HepG2 (cell line): Measurements from ENCODE around the gene LSM8.

Experiments used
- ATF6 ChIP-seq: sonication (generic); formaldehyde crosslinking; conservative IDR thresholded peaks from 2 replicates; pipeline ENCODE4 v1.4.0; 2020; ENCODE audit warnings: missing genetic modification reagents
- NONO ChIP-seq, 2 experiments: fragments of 450-650 bp in 1 of 2; sonication (generic) in 1 of 2; formaldehyde crosslinking in 1 of 2; IDR thresholded peaks in 1 of 2; conservative IDR thresholded peaks in 1 of 2; 2 replicates each; pipeline versions ENCODE4 v1.6.1 to v1.8.0; 2017 to 2022; ENCODE audit warnings: mild to moderate bottlenecking in 1 of 2, missing genetic modification reagents in 1 of 2, moderate library complexity in 1 of 2
- SMAD3 ChIP-seq: sonication (generic); formaldehyde crosslinking; IDR thresholded peaks from 2 replicates; pipeline ENCODE4 v1.4.0; 2020; ENCODE audit warnings: missing genetic modification reagents
- ZNF350 ChIP-seq: sonication (generic); formaldehyde crosslinking; IDR thresholded peaks from 2 replicates; pipeline ENCODE4 v1.4.0; 2020; ENCODE audit warnings: mild to moderate bottlenecking, low read depth, missing genetic modification reagents, borderline replicate concordance
- TF ChIP-seq, protein P1 (sequence below): sonication (generic); formaldehyde crosslinking; IDR thresholded peaks from 2 replicates; pipeline ENCODE4 v1.5.0; 2020; ENCODE audit warnings: mild to moderate bottlenecking, missing genetic modification reagents, moderate library complexity

GRCh38 chr7:118202061-118202460 is 18.1 kb downstream of the LSM8 start:
- TF ChIP-seq NONO (IDR thresholded peaks at IDR 0.05) (no peak), NONO (CRISPR knock-in tag; conservative IDR thresholded peaks at IDR 0.05) (no peak), SMAD3 (CRISPR knock-in tag) (no peak), ATF6 (CRISPR knock-in tag) (no peak), ZNF350 (CRISPR knock-in tag) (no peak)
- TF ChIP-seq, protein P1, sequence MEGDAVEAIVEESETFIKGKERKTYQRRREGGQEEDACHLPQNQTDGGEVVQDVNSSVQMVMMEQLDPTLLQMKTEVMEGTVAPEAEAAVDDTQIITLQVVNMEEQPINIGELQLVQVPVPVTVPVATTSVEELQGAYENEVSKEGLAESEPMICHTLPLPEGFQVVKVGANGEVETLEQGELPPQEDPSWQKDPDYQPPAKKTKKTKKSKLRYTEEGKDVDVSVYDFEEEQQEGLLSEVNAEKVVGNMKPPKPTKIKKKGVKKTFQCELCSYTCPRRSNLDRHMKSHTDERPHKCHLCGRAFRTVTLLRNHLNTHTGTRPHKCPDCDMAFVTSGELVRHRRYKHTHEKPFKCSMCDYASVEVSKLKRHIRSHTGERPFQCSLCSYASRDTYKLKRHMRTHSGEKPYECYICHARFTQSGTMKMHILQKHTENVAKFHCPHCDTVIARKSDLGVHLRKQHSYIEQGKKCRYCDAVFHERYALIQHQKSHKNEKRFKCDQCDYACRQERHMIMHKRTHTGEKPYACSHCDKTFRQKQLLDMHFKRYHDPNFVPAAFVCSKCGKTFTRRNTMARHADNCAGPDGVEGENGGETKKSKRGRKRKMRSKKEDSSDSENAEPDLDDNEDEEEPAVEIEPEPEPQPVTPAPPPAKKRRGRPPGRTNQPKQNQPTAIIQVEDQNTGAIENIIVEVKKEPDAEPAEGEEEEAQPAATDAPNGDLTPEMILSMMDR (CRISPR knock-in tag): no peak
